ENCODE measurements around the gene HNRNPH2. TPM values are rescaled to one million over a fixed set of nuclear protein-coding genes. Genes with fewer than 3 reads are reported as not detected.

The HNRNPH2 gene
- total and polyA plus RNA-seq, 9 of the 15 experiments (the other 6 are each of a cell fraction or from before 2014, with no cell fraction given): 40.0 to 130 (median 60.3) TPM

- TF ChIP-seq PRPF4 (IDR thresholded peaks at IDR 0.05; ENCODE audit: insufficient read depth, low read depth, low read length, poor library complexity, severe bottlenecking) (no peak), CLOCK (CRISPR knock-in tag; IDR thresholded peaks at IDR 0.05; ENCODE audit: borderline replicate concordance) (no peak), TAF1 (IDR thresholded peaks at IDR 0.05; ENCODE audit: control insufficient read depth, extremely low read depth, insufficient read depth, low read length, severe bottlenecking) (peak; percentile 91), MBD1 (CRISPR knock-in tag; IDR thresholded peaks at IDR 0.05) (no peak), SMARCC2 (IDR thresholded peaks at IDR 0.05; ENCODE audit: low read depth) (no peak), CREB3L1 (IDR thresholded peaks at IDR 0.05; ENCODE audit: borderline replicate concordance, low read depth) (peak; percentile 68; the same call in 1 of the 2 replicates), RFX1 (IDR thresholded peaks at IDR 0.05) (peak; percentile 96), STAT5B (CRISPR knock-in tag; IDR thresholded peaks at IDR 0.05) (no peak), RBFOX2 (IDR thresholded peaks at IDR 0.05; ENCODE audit: low read depth, low read length) (peak; percentile 77), NR1H2 (CRISPR knock-in tag; IDR thresholded peaks at IDR 0.05) (no peak), HIVEP1 (CRISPR knock-in tag; IDR thresholded peaks at IDR 0.05) (peak; percentile 25; the same call in 1 of the 2 replicates), GATAD2B (IDR thresholded peaks at IDR 0.05; ENCODE audit: borderline replicate concordance) (no peak), ZMIZ1 (IDR thresholded peaks at IDR 0.05; ENCODE audit: low read depth in 2 of 2, low read length in 2 of 2) (no peak), PHF20 (IDR thresholded peaks at IDR 0.05; ENCODE audit: partially characterized antibody) (peak; percentile 79), ZNF561 (CRISPR knock-in tag; conservative IDR thresholded peaks at IDR 0.05) (no peak), U2AF2 (optimal IDR thresholded peaks at IDR 0.05; ENCODE audit: low read depth, low read length) (no peak), SAFB2 (IDR thresholded peaks at IDR 0.05; ENCODE audit: borderline replicate concordance, low read depth, low read length, severe bottlenecking) (no peak)
These were observed at the start of gene HNRNPH2, which contains the start of gene GLA (continued) for GRCh38 chrX:101407748-101408531.

Data from K562 (cell line).